ENCODE measurements around the gene TMEM164. TPM values are rescaled to one million over a fixed set of nuclear protein-coding genes. Genes with fewer than 3 reads are reported as not detected.

The TMEM164 gene
- total and polyA plus RNA-seq, 10 of the 15 experiments (the other 5 are each of a cell fraction or from before 2014, with no cell fraction given): 0.61 to 18.3 (median 7.0) TPM

DNA sequence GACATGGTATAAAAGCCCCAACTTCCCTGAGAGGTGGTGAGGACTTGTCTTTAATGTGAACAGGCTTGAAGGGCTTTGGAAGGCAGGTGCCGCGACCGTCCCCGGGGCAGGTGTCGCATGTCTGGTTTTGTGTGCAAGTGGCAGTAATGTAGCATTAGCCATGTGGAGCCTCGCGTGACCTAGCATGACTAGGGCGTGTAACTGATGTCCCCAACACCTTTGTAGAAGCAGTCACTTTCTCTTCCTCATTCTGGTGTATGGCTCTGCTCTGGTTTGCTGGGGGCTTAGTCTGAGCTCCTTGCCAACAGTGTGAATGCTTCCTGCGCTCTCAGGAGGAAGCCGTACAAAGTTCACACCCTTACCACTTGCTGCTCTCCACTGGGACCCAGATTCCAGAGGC is 169.3 kb downstream of the TMEM164 start:
- Histone ChIP-seq H3K4me2 (ENCODE audit: control insufficient read depth, insufficient read depth) (no peak overlapping the region), H3K9me3 (replicated peaks; ENCODE audit: control insufficient read depth, insufficient read depth, low read length) (no peaks in the 10 kb centered on the region), H2AFZ (ENCODE audit: control insufficient read depth, low read depth, low read length) (no peak overlapping the region), H3K79me2 (ENCODE audit: control insufficient read depth, insufficient read depth, low read length) (no peaks in the 10 kb centered on the region), H3K4me3 (no peak overlapping the region), H3K9ac (ENCODE audit: control insufficient read depth, insufficient read depth, low read length) (no peak overlapping the region), H3K4me1 (ENCODE audit: control insufficient read depth, insufficient read depth, low read length) (peaks cover 10% of the 10 kb centered on the region), H3K27ac (ENCODE audit: control insufficient read depth, insufficient read depth) (peak overlapping the region; percentile 45), H3K27me3 (replicated peaks in 1 of 2; ENCODE audit: control insufficient read depth in 2 of 2, insufficient read depth in 2 of 2, low read length in 1 of 2) (no peaks in the 10 kb centered on the region), H3K36me3 (ENCODE audit: control insufficient read depth in 2 of 2, insufficient read depth in 2 of 2, low read length in 1 of 2) (no peaks in the 10 kb centered on the region; a peak in 2 of 4 replicates), H4K20me1 (ENCODE audit: control insufficient read depth, insufficient read depth) (no peaks in the 10 kb centered on the region)
- in situ Hi-C loops (cut with MboI) (loop anchor here (25.0 kb wide), 1 partner anchor 515 kb away; no protein-coding TSS in a partner anchor), intact Hi-C loops (cut with micrococcal nuclease; ENCODE audit: unreplicated experiment) (no loop called here)
- ATAC-seq: peak; percentile 96
- RAD21 ChIA-PET (ENCODE audit: unreplicated experiment): interaction anchor here (1.0 to 1.5 kb wide), 9 partner anchors 9 to 243 kb away, joined by 3 to 6 read pairs (median 4); no protein-coding TSS in a partner anchor
- CTCF ChIA-PET: interaction anchor here (0.7 to 23.7 kb wide), 7 partner anchors 9 to 239 kb away, joined by 3 to 792 read pairs (median 5); no protein-coding TSS in a partner anchor
- peak; percentile 93 for FAIRE-seq
- DNase-seq (ENCODE audit: low read depth, low spot score): peak; percentile 61
- SMC1A ChIA-PET (ENCODE audit: uncharacterized antibody, unreplicated experiment): interaction anchor here (0.6 to 5.2 kb wide), 7 partner anchors 12 to 241 kb away, joined by 3 to 28 read pairs (median 5); no protein-coding TSS in a partner anchor
- POLR2A ChIA-PET: interaction anchor here (0.6 to 1.6 kb wide), 4 partner anchors 101 to 145 kb away, joined by 3 to 6 read pairs (median 4); partner anchors contain the start of gene AMMECR1
- 35% methylated on average over 10 of the region's 10 CpGs for WGBS (ENCODE audit: insufficient coverage, insufficient replicate concordance, low lambda C conversion rate, missing lambda C conversion rate)
- no TSS peak for BruUV-seq (replicated peaks)
- TF ChIP-seq MEF2B (IDR thresholded peaks at IDR 0.05; ENCODE audit: partially characterized antibody, poor library complexity, severe bottlenecking) (peak; percentile 73), POU2F2 (IDR thresholded peaks at IDR 0.05; ENCODE audit: borderline replicate concordance, low read depth, low read length) (no peak), CREB1 (IDR thresholded peaks at IDR 0.05; ENCODE audit: low read depth) (0 out of 2 replicates have a peak, but pooled peaks have one; percentile 28), MXI1 (IDR thresholded peaks at IDR 0.05; ENCODE audit: low read depth, low read length) (peak; percentile 38; the same call in 1 of the 2 replicates), GATAD2B (conservative IDR thresholded peaks at IDR 0.05; ENCODE audit: low read depth) (peak; percentile 68; the same call in 1 of the 2 replicates), NR2C2 (IDR thresholded peaks at IDR 0.05; ENCODE audit: borderline replicate concordance, control insufficient read depth, insufficient read length, low read depth) (no peak), LARP7 (IDR thresholded peaks at IDR 0.05) (peak; percentile 37; the same call in 1 of the 2 replicates), EED (IDR thresholded peaks at IDR 0.05; ENCODE audit: low read depth) (peak; percentile 35; the same call in 1 of the 2 replicates), MTA2 (IDR thresholded peaks at IDR 0.05; ENCODE audit: low read depth) (peak; percentile 53; the same call in 1 of the 2 replicates), TCF3 (IDR thresholded peaks at IDR 0.05; ENCODE audit: borderline replicate concordance, insufficient read depth, low read depth, low read length) (0 out of 2 replicates have a peak, but pooled peaks have one; percentile 42), JUND (IDR thresholded peaks at IDR 0.05; ENCODE audit: low read depth, low read length) (no peak), ATF7 (IDR thresholded peaks at IDR 0.05; ENCODE audit: low read depth) (peak; percentile 50; the same call in 1 of the 2 replicates), EP300 (IDR thresholded peaks at IDR 0.05; ENCODE audit: borderline replicate concordance in 1 of 2, control insufficient read depth in 1 of 2, low read depth in 2 of 2, low read length in 2 of 2) (peak; percentile 63 to 73; a peak in 2 of 4 replicates), EZH2 (IDR thresholded peaks at IDR 0.05; ENCODE audit: borderline replicate concordance, control insufficient read depth, low read depth, low read length) (no peak), IRF4 (IDR thresholded peaks at IDR 0.05; ENCODE audit: low read depth, low read length) (0 out of 2 replicates have a peak, but pooled peaks have one; percentile 35), CHD2 (IDR thresholded peaks at IDR 0.05; ENCODE audit: borderline replicate concordance, low read depth, low read length) (0 out of 2 replicates have a peak, but pooled peaks have one; percentile 51), NR2F1 (conservative IDR thresholded peaks at IDR 0.05) (0 out of 2 replicates have a peak, but pooled peaks have one; percentile 33)
- TF ChIP-seq, protein P1, sequence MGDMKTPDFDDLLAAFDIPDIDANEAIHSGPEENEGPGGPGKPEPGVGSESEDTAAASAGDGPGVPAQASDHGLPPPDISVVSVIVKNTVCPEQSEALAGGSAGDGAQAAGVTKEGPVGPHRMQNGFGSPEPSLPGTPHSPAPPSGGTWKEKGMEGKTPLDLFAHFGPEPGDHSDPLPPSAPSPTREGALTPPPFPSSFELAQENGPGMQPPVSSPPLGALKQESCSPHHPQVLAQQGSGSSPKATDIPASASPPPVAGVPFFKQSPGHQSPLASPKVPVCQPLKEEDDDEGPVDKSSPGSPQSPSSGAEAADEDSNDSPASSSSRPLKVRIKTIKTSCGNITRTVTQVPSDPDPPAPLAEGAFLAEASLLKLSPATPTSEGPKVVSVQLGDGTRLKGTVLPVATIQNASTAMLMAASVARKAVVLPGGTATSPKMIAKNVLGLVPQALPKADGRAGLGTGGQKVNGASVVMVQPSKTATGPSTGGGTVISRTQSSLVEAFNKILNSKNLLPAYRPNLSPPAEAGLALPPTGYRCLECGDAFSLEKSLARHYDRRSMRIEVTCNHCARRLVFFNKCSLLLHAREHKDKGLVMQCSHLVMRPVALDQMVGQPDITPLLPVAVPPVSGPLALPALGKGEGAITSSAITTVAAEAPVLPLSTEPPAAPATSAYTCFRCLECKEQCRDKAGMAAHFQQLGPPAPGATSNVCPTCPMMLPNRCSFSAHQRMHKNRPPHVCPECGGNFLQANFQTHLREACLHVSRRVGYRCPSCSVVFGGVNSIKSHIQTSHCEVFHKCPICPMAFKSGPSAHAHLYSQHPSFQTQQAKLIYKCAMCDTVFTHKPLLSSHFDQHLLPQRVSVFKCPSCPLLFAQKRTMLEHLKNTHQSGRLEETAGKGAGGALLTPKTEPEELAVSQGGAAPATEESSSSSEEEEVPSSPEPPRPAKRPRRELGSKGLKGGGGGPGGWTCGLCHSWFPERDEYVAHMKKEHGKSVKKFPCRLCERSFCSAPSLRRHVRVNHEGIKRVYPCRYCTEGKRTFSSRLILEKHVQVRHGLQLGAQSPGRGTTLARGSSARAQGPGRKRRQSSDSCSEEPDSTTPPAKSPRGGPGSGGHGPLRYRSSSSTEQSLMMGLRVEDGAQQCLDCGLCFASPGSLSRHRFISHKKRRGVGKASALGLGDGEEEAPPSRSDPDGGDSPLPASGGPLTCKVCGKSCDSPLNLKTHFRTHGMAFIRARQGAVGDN (IDR thresholded peaks at IDR 0.05): peak; percentile 99
- TF ChIP-seq, protein P2, sequence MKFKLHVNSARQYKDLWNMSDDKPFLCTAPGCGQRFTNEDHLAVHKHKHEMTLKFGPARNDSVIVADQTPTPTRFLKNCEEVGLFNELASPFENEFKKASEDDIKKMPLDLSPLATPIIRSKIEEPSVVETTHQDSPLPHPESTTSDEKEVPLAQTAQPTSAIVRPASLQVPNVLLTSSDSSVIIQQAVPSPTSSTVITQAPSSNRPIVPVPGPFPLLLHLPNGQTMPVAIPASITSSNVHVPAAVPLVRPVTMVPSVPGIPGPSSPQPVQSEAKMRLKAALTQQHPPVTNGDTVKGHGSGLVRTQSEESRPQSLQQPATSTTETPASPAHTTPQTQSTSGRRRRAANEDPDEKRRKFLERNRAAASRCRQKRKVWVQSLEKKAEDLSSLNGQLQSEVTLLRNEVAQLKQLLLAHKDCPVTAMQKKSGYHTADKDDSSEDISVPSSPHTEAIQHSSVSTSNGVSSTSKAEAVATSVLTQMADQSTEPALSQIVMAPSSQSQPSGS (IDR thresholded peaks at IDR 0.05; ENCODE audit: low read length): 0 out of 2 replicates have a peak, but pooled peaks have one; percentile 21

Measured in GM12878 (cell line).